RWPE1 (cell line): ENCODE data around the gene ABCB11.

Experiments used
- CTCF ChIA-PET: fragments of 350-600 bp; sonication (Branson Sonifier 250); formaldehyde crosslinking; extraction: SDS; loops from one replicate; lab custom pipeline; 2021; lab: Yijun Ruan, JAX
- POLR2A ChIA-PET: fragments of 400-600 bp; formaldehyde crosslinking; extraction: SDS; loops from one replicate; lab custom pipeline; 2020; ENCODE audit warnings: antibody characterized with exemption; ENCODE audit not compliant: low non-redundant PET; lab: Yijun Ruan, JAX
- DNase-seq: peaks from one replicate; pipeline ENCODE4 v3.0.0; 2012; ENCODE audit warnings: low spot score
- H3K27ac ChIP-seq: fragments of 450-650 bp; 2 replicates; pipeline ENCODE4 v1.5.1; 2017
- CTCF ChIP-seq: fragments of 450-650 bp; conservative IDR thresholded peaks from 2 replicates; pipeline ENCODE4 v1.5.1; 2017; ENCODE audit warnings: low read depth, mild to moderate bottlenecking

Gene ABCB11

GRCh38 chr2:169072163-169072925 lies 41.2 kb upstream of the ABCB11 start:
- POLR2A ChIA-PET = no interaction called here
- H3K27ac ChIP-seq = no peak overlapping the region
- CTCF ChIA-PET = no interaction called here

GRCh38 chr2:169071455-169071854 lies 40.3 kb upstream of the ABCB11 start:
- peak; percentile 39 for DNase-seq
- ChIA-PET POLR2A (no interaction called here), CTCF (no interaction called here)
- H3K27ac ChIP-seq = no peak overlapping the region
- TF ChIP-seq CTCF = no peak

More at GRCh38 chr2:169072163-169072925, 41.2 kb upstream of the ABCB11 start:
- TF ChIP-seq CTCF = no peak
- no peak for DNase-seq

- CTCF ChIA-PET = interaction anchor here (0.9 kb wide), 1 partner anchor 40 kb away, joined by 4 read pairs; no protein-coding TSS in a partner anchor
- no peak for DNase-seq
- peak overlapping the region; percentile 59; the same call in 1 of the 2 replicates for H3K27ac ChIP-seq
- no peak for TF ChIP-seq CTCF
- POLR2A ChIA-PET = no interaction called here
Measured at GRCh38 chr2:169069833-169070232, 38.7 kb upstream of the ABCB11 start.

- CTCF ChIA-PET = interaction anchor here (0.9 kb wide), 1 partner anchor 40 kb away, joined by 4 read pairs; no protein-coding TSS in a partner anchor
- POLR2A ChIA-PET = no interaction called here
- no peak for TF ChIP-seq CTCF
- peak; percentile 84 for DNase-seq
- peak within 1 kb of the TSS; percentile 59 for H3K27ac ChIP-seq
Measured at GRCh38 chr2:169069341-169069740, 38.2 kb upstream of the ABCB11 start, which contains the start of gene DHRS9. Gene DHRS9, plus strand, starts transcription at chr2:169069563. Its CDS starts 12,019 bp downstream, at chr2:169081582.

- no peak overlapping the region for H3K27ac ChIP-seq
- ChIA-PET POLR2A (no interaction called here), CTCF (interaction anchor here (0.6 kb wide), 1 partner anchor 108 kb away, joined by 4 read pairs; no protein-coding TSS in a partner anchor)
- no peak for DNase-seq
- no peak for TF ChIP-seq CTCF
Measured at GRCh38 chr2:169066897-169067296, 35.8 kb upstream of the ABCB11 start.

- H3K27ac ChIP-seq = no peak overlapping the region
- ChIA-PET POLR2A (no interaction called here), CTCF (interaction anchor here (0.6 kb wide), 1 partner anchor 107 kb away, joined by 4 read pairs; no protein-coding TSS in a partner anchor)
- no peak for TF ChIP-seq CTCF
- no peak for DNase-seq
Measured at GRCh38 chr2:169065864-169066517, 34.9 kb upstream of the ABCB11 start.
